Ovary (tissue), 9 donors: ENCODE results near the gene AKIRIN1. TPM values are rescaled to one million over a fixed set of nuclear protein-coding genes. Genes with fewer than 3 reads are reported as not detected.
"Not testable (repeated sequence)": the region's sequence is repeated elsewhere in the genome, so short reads cannot be mapped to it uniquely, and the experiment has no call there.

Source experiments
- DNase-seq, 5 donors: peaks; one replicate each; pipeline ENCODE4 v3.0.0-alpha.2; 2019 to 2020
- H3K27ac ChIP-seq, 2 donors: fragments of 200-600 bp; one replicate each; pipeline versions ENCODE4 v1.5.1 to v1.8.0; 2019 to 2022
- H3K27me3 ChIP-seq: fragments of 200-600 bp; one replicate; pipeline ENCODE4 v1.8.0; 2022
- H3K36me3 ChIP-seq: fragments of 200-600 bp; sonication (generic); one replicate; pipeline ENCODE4 v1.5.1; 2019
- H3K4me1 ChIP-seq: one replicate; pipeline ENCODE4 v1.8.1; 2013; ENCODE audit warnings: mild to moderate bottlenecking, moderate library complexity; ENCODE audit not compliant: insufficient read depth
- H3K4me3 ChIP-seq: fragments of 200-600 bp; sonication (generic); one replicate; pipeline ENCODE4 v1.5.1; 2017
- H3K9me3 ChIP-seq, 2 donors: fragments of 200-600 bp in 1 of 2; sonication (generic) in 1 of 2; one replicate each; pipeline versions ENCODE4 v1.5.1 to v1.8.1; 2013 to 2019; ENCODE audit warnings: mild to moderate bottlenecking in 1 of 2, moderate library complexity in 1 of 2
- CTCF ChIP-seq, 3 donors: fragments of 450-650 bp in 2 of 3; fragments of 200-600 bp in 1 of 3; IDR thresholded peaks; one replicate each; pipeline versions ENCODE4 v1.5.1 to v1.8.0; 2016 to 2022; ENCODE audit warnings: antibody characterized with exemption in 3 of 3, mild to moderate bottlenecking in 1 of 3
- EP300 ChIP-seq: sonication (generic); formaldehyde crosslinking; IDR thresholded peaks from one replicate; pipeline ENCODE4 v1.6.1; 2017; ENCODE audit warnings: antibody characterized with exemption
- POLR2A ChIP-seq: fragments of 450-650 bp; IDR thresholded peaks from one replicate; pipeline ENCODE4 v1.6.1; 2017; ENCODE audit warnings: antibody characterized with exemption, mild to moderate bottlenecking, moderate library complexity
- WGBS, 3 donors: extraction: QIAGEN DNeasy Blood & Tissue Kit in 1 of 3; methylation state at CpG; one replicate each; pipeline versions ENCODE4 v1.1.5 to v1.1.7; 2013 to 2017; 5-methylcytosine and 5-hydroxymethylcytosine counted together
- intact Hi-C, 4 donors: fragments of 100-400 bp; cut with DNase I; formaldehyde crosslinking; loops; one replicate each; pipeline versions ENCODE4 v1.11.0 to v1.15.1; 2022 to 2023
- polyA plus RNA-seq, 2 donors: library from polyadenylated mRNA; stranded (reverse); fragments of 200-250 nt in 1 of 2; fragments of 350-450 nt in 1 of 2; fragmentation: Illumina TruSeq in 1 of 2; extraction: RNeasy Lipid Tissue Mini Kit (QIAGEN cat#74804) in 1 of 2; gene quantifications; one replicate each; pipeline ENCODE4 v1.2.3, GENCODE V29; 2013 to 2014
- small RNA-seq: library from RNA; depleted of rRNA; stranded (forward); fragments of <200 nt; gene quantifications from one replicate; pipeline ENCODE3, GENCODE V24; 2016
- total RNA-seq, 7 donors: library from RNA; depleted of rRNA in 2 of 7; stranded (reverse); fragments of >200 nt in 2 of 7; fragmentation: NEBNext Ultra II Directional in 3 of 7; extraction: Animal tissue kit (Norgen Biotek cat#: 25700) in 3 of 7; gene quantifications; one replicate each; pipeline versions ENCODE4 v1.1.0 to v1.2.4, GENCODE V29; 2016 to 2023
- donor health status: DM: no; HTN: no; CAD: no; lungs with moderate emphysema.
- donor health status: DM: no; HTN: no; CAD: no.
- donor health status: Bipolar disorder and iron deficiency.
- donor health status: DM: yes; HTN: yes; CAD: no.
- donor health status: DM: no; HTN: no; CAD: no.
- donor health status: DM: yes; HTN: yes; CAD: no.

The AKIRIN1 gene
- total and polyA plus RNA-seq, 9 donors: 14.9 to 64.6 (median 42.4) TPM

- Histone ChIP-seq H3K36me3 (no peaks in the 10 kb centered on the region), H3K4me3 (no peak overlapping the region), H3K4me1 (no peaks in the 10 kb centered on the region), H3K27me3 (no peaks in the 10 kb centered on the region), H3K9me3 (no peaks in the 10 kb centered on the region), H3K27ac (no peak overlapping the region)
- 89 to 93% (median 91%) methylated on average over 4 of the region's 4 CpGs for WGBS, 3 donors
- TF ChIP-seq POLR2A (no peak), EP300 (no peak), CTCF (IDR thresholded peaks at IDR 0.05) (no peak)
- intact Hi-C loops: no loop called here
- no peak for DNase-seq
Measured at GRCh38 chr1:39051956-39052355, 60.9 kb downstream of the AKIRIN1 start.

GRCh38 chr1:39055213-39055710 lies 64.2 kb downstream of the AKIRIN1 start:
- H3K36me3 ChIP-seq, H3K27ac ChIP-seq, intact Hi-C loops, H3K9me3 ChIP-seq, H3K4me3 ChIP-seq, DNase-seq, H3K4me1 ChIP-seq, H3K27me3 ChIP-seq: not testable (repeated sequence)
- 85 to 86% (median 86%) methylated on average over 8 of the region's 8 CpGs for WGBS, 3 donors

Small RNA genes lying within 50 kb of the gene (small RNA-seq; reads per million reads assigned to genes)
- not detected for gene RF00019

Other genes with a start within 250 kb of the AKIRIN1 start
- gene RRAGC, start 131.5 kb upstream of the AKIRIN1 start, total RNA-seq: 10 to 100 TPM; 11.4 to 30.2 (median 24.2) TPM
- 10 to 100 TPM; 19.4 to 37.5 TPM for gene RRAGC, start 131.5 kb upstream of the AKIRIN1 start, polyA plus RNA-seq
- 10 to 100 TPM in 6 of 7 donors, 1 to 10 TPM in 1; 8.8 to 15.2 (median 12.2) TPM for gene MYCBP, start 117.9 kb upstream of the AKIRIN1 start, total RNA-seq
- 10 to 100 TPM in 1 of 2 donors, 1 to 10 TPM in 1; 6.2 to 15.3 TPM for gene MYCBP, start 117.9 kb upstream of the AKIRIN1 start, polyA plus RNA-seq
- not detected for gene GJA9, start 109.7 kb upstream of the AKIRIN1 start, total RNA-seq
- not detected for gene GJA9, start 109.7 kb upstream of the AKIRIN1 start, polyA plus RNA-seq
- gene RHBDL2, start 49.4 kb upstream of the AKIRIN1 start, total RNA-seq: under 1 TPM in 4 of 7 donors, not detected in 3; 0.10 to 0.35 (median 0.24) TPM
- gene RHBDL2, start 49.4 kb upstream of the AKIRIN1 start, polyA plus RNA-seq: under 1 TPM; 0.19 to 0.32 TPM
- gene NDUFS5, start 35.1 kb downstream of the AKIRIN1 start, total RNA-seq: 100 to 1,000 TPM; 126 to 378 (median 195) TPM
- 100 to 1,000 TPM; 438 to 492 TPM for gene NDUFS5, start 35.1 kb downstream of the AKIRIN1 start, polyA plus RNA-seq
- 100 to 1,000 TPM; 212 to 331 (median 269) TPM for gene MACF1, start 213.4 kb downstream of the AKIRIN1 start, total RNA-seq
- gene MACF1, start 213.4 kb downstream of the AKIRIN1 start, polyA plus RNA-seq: 100 to 1,000 TPM in 1 of 2 donors, 10 to 100 TPM in 1; 93.6 to 198 TPM